ENCODE data around the gene FBXL5.
A peak's percentile ranks its signal among the peaks of the same experiment; 100 is the strongest.

FBXL5 gene

DNA sequence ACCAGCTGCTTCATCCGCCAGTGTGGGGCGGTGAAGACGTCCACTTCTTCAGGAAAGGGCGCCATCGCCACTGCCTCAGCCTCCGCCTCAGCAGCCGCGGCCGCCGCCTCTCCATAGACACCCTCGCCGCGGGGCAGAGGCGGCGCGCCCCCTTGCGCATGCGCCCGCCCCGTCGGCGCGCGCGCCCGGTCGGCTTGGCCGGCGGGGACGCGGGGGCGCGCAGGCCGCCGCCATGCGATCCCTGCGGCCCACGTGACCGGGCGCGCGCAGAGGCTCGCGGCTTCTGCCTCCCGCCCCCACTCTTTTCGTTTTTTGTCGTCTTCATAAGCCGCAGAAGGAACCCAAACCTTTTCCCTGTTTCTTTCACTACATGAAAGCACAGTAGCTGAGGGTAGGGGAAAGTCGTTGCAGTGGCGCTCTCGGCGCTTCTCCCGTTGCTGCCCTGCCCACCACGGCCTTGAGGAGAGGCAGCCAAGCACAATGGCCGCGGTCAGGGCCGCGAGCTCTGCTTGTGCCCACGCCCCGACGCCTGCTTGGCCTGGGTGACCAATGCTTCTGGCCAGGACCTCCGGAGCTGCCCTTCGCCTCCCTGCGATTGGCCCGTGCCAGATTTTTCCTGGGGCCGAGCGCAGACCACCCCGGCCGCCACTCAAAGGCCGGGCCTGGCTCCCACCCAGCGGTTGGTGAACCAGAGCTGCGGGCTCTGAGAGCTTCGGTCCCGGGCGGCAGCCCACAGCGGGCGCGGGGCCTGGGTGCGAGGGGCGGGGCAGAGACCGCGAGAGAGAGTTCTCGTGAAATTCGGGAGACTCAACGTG is at the start of gene FBXL5:
FBXL5 (minus strand) TSS at position 135 of the 815 bp plus-strand sequence; CDS start at position 65, 70 bp downstream.
- DNase-seq (ENCODE audit: low read depth in 2 of 2): peak; percentile 56 to 57

DNA sequence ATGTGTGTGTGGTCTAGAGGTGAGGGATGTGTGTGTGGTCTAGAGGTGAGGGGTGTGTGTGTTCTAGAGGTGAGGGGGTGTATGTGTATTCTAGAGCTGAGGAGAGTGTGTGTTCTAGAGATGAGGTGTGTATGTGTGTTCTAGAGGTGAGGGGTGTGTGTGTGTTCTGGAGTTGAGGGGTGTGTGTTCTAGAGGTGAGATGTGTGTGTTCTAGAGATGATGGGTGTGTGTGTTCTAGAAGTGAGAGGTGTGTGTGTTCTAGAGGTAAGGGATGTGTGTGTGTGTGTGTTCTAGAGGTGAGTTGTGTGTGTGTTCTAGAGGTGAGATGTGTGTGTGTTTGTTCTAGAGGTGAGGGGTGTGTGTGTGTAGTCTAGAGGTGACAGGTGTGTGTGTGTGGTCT is 49.0 kb upstream of the FBXL5 start:
- DNase-seq (ENCODE audit: low read depth in 2 of 2): no peak

DNA sequence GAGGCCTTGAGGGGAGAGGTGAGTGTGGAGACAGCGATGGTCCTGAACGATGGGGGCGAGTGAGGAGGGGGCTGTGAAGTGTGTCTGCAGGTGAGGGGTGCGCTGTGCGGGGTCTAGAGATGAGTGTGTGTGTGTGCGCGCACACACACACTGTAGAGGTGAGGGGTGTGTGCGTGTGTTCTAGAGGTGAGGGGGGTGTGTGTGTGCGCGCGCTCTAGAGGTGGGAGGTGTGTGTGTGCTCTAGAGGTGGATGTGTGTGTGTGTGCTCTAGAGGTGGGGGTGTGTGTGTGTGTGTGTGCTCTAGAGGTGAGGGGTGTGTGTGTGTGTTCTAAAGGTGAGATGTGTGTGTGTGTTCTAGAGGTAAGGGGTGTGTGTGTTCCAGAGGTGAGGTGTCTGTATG is 48.3 kb upstream of the FBXL5 start:
- no peak for DNase-seq (ENCODE audit: low read depth in 2 of 2)

DNA sequence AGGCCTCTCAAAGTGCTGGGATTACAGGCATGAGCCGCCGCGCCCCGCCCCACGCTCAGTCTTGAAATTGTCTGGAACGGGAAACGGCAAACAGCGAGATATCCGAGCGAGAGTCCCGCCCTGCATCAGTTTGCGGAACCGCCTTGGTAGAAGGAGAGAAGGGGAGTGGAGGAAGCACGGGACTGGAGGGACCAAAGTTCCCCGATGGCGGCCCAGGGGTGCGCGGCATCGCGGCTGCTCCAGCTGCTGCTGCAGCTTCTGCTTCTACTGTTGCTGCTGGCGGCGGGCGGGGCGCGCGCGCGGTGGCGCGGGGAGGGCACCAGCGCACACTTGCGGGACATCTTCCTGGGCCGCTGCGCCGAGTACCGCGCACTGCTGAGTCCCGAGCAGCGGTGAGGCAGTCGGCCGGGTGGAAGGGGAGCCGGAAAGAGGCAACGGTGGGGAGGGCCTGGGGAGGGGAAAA is 47.8 kb upstream of the FBXL5 start, which contains the start of gene BST1:
BST1 (plus strand) TSS at position 125 of the 463 bp plus-strand sequence; CDS start at position 205, 80 bp downstream.
- DNase-seq (ENCODE audit: low read depth in 2 of 2): peak in 1 of 2 donors; percentile 13

GRCh38 chr4:15696866-15697265 is 41.7 kb upstream of the FBXL5 start:
- no peak for DNase-seq (ENCODE audit: low read depth in 2 of 2)

DNA sequence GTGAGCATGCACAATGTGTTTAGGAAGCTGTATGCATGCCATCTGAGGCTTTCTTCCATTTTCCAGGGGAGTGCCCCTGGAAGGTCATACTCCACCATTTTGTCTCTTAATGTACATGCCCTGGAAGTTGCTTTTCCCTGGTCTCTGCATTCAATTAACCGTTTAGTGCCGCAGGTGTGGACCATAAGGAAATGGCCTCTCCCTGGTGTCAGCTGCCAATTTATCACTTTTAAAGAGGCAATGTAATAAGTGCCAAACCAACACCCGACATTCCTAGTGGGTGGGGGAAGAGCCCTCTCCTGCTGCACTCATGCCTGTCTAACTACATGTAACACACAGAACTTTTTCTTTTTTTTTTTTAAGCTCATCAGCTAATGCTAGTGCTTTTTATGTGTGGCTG is 40.6 kb upstream of the FBXL5 start:
- DNase-seq (ENCODE audit: low read depth in 2 of 2): no peak

DNA sequence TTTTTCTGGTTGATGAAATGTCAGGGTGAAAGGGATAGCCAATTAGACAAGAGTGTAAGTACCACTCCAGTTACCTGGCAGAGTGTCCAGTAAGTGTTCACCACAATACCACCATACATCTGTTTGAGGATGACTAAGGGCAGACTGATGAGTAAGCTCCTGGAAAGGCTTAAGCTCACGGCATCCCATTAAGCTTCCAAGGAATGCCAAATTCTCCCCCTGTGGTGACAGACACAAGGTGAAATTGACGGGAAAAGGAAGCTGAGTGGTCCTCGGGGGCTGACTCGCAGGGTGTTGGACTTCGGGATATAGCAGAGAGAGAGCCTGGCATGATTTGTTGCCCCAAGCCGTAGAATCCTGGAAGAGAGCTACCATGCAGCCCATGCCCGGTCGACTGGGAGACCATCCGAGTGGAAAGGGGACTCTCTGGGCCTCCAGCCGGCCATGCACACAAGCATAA is 40.1 kb upstream of the FBXL5 start:
- DNase-seq (ENCODE audit: low read depth in 2 of 2): no peak

DNA sequence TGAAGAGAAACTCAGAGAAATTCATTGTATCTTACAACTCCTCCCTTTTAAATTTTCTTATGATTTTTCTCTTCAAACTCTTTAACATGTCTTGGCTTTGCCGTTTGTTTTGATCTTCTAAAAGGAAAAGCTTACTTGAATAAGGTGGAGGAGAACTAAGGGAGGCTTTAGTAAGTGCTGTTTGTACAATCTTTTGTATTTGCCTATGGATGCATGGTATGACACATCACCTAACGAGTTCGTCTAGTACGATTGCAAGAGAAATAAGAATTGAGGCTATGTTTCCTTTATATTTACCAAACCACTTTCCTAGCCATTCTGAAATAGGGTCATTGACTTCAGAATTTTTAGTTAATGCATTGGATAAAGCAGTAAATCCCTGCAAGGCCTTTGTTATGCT is 39.3 kb upstream of the FBXL5 start:
- no peak for DNase-seq (ENCODE audit: low read depth in 2 of 2)

DNA sequence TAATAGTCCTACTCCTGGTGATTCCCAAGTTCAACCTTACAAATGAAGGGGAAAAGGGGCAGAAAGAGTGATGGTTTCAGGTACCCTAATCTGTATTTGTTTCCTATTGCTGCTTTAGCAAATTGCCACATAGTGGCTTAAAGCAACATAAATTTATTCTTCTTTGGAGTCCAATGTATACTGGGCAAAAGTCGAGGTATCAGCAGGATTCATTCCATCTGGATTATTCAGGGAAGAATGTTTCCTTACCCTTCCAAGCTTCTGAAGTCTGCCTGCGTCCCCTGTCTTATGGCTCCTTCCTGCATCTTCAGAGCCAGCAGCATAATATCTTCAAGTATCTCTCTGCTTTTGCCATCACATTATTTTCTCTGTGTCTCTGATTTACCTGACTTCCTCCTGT is 37.4 kb upstream of the FBXL5 start:
- DNase-seq (ENCODE audit: low read depth in 2 of 2): no peak

DNA sequence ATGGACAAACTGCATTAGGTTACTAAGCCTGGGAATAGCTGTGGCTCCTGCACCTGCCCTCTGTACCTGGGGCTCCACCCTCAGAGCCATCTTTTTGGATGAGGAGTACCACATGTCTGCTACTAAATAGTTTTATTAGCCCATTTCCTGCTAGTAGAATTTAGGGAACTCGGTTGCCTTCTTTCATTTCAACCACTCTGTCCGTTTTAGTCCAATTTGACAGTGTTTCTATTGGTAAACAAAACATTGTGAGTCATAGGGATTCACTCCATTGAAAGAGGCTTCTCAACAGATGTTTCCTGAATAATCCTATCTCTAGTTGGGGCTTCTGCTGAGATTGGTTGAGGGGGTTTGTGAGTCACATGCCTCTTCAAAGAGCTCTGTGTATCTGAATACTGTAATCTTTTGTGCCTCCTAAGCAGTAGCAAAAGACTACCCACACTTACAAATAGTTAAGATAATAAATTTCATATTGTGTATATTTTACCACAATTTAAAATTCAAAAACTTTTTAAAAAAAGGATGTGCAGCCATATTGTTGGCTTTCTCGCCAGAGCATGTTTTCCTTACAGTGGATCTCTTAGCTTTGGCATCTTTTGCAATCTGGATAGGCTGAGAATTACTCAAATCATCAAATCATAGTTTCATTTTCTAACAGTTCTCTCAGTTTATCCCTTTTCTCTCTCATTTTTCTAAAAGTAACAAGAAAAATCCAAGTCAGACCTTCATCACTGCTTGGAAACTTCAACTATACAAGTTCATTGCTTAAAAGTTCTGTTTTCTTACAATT is 36.4 kb upstream of the FBXL5 start:
- DNase-seq (ENCODE audit: low read depth in 2 of 2): no peak

- DNase-seq (ENCODE audit: low read depth in 2 of 2): no peak
These were observed 35.1 kb upstream of the FBXL5 start for GRCh38 chr4:15690020-15690809.

DNA sequence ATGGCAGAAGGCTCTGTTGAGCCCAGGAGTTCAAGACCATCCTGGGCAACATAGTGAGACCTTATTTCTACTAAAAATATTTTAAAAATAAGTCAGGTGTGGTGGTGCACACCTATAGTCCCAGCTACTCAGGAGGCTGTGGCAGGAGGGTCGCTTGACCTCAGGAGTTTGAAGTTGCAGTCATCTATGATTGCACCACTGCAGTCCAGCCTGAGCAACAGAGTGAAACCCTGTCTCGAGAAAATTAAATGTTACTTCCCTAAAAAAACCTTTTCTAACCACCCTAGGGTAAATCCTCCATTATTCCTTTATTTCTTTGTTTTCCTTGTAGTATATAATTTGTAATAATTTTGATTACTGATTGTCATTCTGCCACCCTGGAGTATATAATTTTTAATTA is 34.4 kb upstream of the FBXL5 start:
- DNase-seq (ENCODE audit: low read depth in 2 of 2): no peak

- DNase-seq (ENCODE audit: low read depth in 2 of 2): no peak
These were observed 32.9 kb upstream of the FBXL5 start for GRCh38 chr4:15688051-15688450.

DNA sequence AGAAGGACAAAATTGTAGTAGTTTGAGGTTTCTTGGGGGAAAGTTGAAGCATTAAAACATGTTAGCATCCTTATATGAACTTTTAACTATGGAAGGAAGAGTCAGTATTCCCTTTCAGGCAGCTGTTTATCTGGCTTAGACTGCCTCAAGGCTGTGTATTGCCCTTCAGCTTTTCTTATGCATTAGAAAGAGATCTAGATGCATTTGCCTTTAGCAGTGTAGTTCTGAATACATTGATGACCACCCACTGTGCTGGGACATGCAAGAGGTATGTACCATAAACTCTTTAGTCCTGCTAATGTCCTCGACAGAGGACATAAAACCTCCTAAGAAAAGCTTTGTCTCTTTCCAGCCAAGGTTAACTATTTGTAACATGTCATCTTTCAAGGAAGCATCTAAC is 29.3 kb upstream of the FBXL5 start:
- no peak for DNase-seq (ENCODE audit: low read depth in 2 of 2)

- no peak for DNase-seq (ENCODE audit: low read depth in 2 of 2)
These were observed 28.0 kb upstream of the FBXL5 start for GRCh38 chr4:15683143-15683495.

GRCh38 chr4:15682242-15683142 is 27.3 kb upstream of the FBXL5 start:
- DNase-seq (ENCODE audit: low read depth in 2 of 2): no peak

DNA sequence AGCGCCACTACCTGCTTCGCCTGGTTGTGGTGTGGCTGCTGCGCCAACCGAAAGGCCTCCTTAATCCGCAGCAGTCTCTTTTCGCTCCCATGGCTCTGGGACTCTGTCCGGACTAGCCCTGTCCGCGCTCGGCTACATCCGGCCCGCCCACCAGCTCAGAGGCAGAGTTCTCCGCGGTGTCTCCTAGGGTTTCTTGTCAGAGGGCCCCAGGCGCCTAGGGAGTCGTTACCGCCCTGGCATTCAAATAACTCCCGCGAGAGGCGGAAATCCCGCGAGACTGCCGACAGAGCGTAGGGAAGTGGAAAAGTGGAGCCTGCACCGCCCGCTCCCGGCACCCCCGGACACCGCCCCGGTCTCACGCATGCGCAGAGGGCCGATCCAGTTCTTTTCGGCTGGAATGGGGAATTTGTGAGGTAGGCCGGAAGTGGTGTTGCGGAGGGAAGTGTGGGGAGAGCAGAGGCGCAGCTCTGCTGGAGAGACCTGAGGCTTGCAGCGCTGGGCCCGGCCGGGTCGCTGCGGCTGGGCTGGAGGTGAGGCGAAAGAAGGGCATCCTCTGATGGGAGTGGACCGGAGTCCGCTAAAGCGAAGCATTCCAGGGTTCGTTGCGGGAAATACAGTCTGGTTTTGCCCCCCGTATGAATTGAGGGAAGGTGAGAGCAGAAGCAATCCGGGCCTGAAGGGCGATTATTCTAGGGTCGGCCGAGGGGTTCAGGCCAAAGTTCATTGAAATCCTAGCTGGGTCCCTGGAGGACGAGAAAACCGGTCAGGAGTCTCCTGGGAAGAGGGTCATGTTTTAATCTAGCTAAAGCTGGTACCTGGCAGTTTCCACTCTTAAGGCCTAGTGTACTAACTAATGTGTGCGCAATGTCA is 26.4 kb upstream of the FBXL5 start, which contains the start of gene FAM200B:
FAM200B (plus strand) TSS at position 456 of the 870 bp plus-strand sequence. CDS start 5,151 bp downstream, outside the sequence.
- DNase-seq (ENCODE audit: low read depth in 2 of 2): peak; percentile 92 to 99

- DNase-seq (ENCODE audit: low read depth in 2 of 2): no peak
These were observed 25.9 kb upstream of the FBXL5 start for GRCh38 chr4:15681067-15681371.

DNA sequence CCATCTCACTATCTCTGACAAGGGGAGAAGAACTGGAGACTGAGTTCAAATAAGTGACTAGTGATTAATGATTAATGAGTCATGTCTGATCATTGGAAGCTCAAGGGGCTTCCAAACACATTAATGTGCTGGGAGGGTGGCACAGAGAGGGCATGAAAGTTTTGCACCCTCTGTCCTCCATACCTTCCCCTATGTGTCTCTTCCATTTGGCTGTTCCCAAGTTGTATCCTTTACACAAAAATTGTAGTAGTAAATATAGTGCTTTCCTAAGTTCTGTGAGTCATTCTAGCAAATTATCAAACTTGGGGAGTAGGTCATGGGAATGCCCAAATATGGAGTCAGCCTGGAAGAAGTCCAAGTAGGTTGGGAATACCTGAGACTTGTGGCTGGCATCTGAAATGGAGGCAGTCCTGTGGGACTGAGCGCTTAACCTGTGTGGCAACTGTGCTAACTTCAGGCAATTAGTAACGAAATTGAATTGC is 22.4 kb upstream of the FBXL5 start:
- no peak for DNase-seq (ENCODE audit: low read depth in 2 of 2)

DNA sequence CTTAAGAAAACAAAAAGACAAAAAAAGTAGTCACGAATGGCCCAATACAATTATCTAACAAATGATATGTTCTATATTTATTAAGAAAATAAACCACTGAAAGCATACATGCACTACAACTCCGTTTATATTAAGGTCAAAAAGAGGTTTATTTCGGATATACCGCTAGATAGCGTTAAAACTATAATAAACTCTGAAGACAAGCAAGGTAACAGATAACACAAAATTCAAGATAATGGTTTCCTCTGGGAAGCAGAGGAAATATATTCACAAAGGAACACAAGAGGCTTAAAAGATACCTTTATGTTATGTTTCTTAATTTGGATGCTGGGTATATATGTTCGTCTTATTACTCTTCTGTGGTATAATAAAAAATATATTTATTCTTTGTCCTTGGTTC is 21.7 kb upstream of the FBXL5 start:
- no peak for DNase-seq (ENCODE audit: low read depth in 2 of 2)

All from stimulated activated CD4-positive, alpha-beta T cell treated with anti-CD3 and anti-CD28 coated beads, Interleukin-1b, Interleukin-23, amount 100 ng/mL, for 1 hour (primary cell).